OCI-LY3 (cell line): ENCODE results near the gene EDEM3.

ENCODE experiments used
- H2AFZ ChIP-seq: fragments of 200-600, 300-600 bp; shearing (Covaris generic); 2 replicates; pipeline ENCODE4 v1.6.0; 2014; ENCODE audit warnings: antibody characterized with exemption, low read depth, low read length
- H3K27ac ChIP-seq: fragments of 200-600, 300-600 bp; sonication (generic); 2 replicates; pipeline ENCODE4 v1.5.1; 2014; ENCODE audit warnings: mild to moderate bottlenecking, low read length, moderate library complexity, mixed read lengths
- H3K27me3 ChIP-seq: fragments of 200-600, 300-600 bp; sonication (generic); 2 replicates; pipeline ENCODE4 v1.6.1; 2014; ENCODE audit warnings: low read depth, low read length, mixed read lengths
- H3K36me3 ChIP-seq: fragments of 200-600, 300-600 bp; sonication (generic); replicated peaks from 2 replicates; pipeline ENCODE3; 2014; ENCODE audit warnings: low read depth, low read length, mixed read lengths
- H3K4me1 ChIP-seq: fragments of 300-600, 200-600 bp; sonication (generic); 2 replicates; pipeline ENCODE4 v1.6.1; 2014; ENCODE audit warnings: low read length, mixed read lengths
- H3K4me2 ChIP-seq: fragments of 200-600, 300-600 bp; sonication (generic); 2 replicates; pipeline ENCODE4 v1.6.1; 2014; ENCODE audit warnings: low read length, mixed read lengths
- H3K4me3 ChIP-seq: fragments of 300-600, 200-600 bp; sonication (generic); 2 replicates; pipeline ENCODE4 v1.5.1; 2014; ENCODE audit warnings: antibody characterized with exemption, mild to moderate bottlenecking, low read length, moderate library complexity
- H3K79me2 ChIP-seq: fragments of 300-600, 200-600 bp; shearing (Covaris generic); 2 replicates; pipeline ENCODE4 v1.6.1; 2014; ENCODE audit warnings: mild to moderate bottlenecking, low read length, mixed read lengths
- H3K9ac ChIP-seq: fragments of 300-600, 200-600 bp; shearing (Covaris generic); 2 replicates; pipeline ENCODE4 v1.6.0; 2014; ENCODE audit warnings: mild to moderate bottlenecking, low read length, moderate library complexity
- H3K9me3 ChIP-seq: fragments of 200-600, 300-600 bp; shearing (Covaris generic); 2 replicates; pipeline ENCODE4 v1.6.1; 2014; ENCODE audit warnings: low read length, mixed read lengths; ENCODE audit not compliant: insufficient read depth
- H4K20me1 ChIP-seq: fragments of 200-600, 300-600 bp; sonication (generic); 2 replicates; pipeline ENCODE4 v1.6.1; 2016; ENCODE audit warnings: low read length, mixed read lengths; ENCODE audit not compliant: insufficient read depth
- CTCF ChIP-seq: fragments of 200-600, 300-600 bp; sonication (generic); IDR thresholded peaks from 2 replicates; pipeline ENCODE4 v1.5.1; 2014; ENCODE audit warnings: antibody characterized with exemption, low read length, low read depth
- EZH2phosphoT487 ChIP-seq: fragments of 200-600 bp; shearing (Covaris generic); IDR thresholded peaks from 2 replicates; pipeline ENCODE4 v1.6.1; 2018; ENCODE audit warnings: antibody characterized with exemption, mixed run types, low read depth

EDEM3 gene

GRCh38 chr1:184665360-184665759 lies 89.3 kb downstream of the EDEM3 start:
- Histone ChIP-seq H2AFZ (no peak overlapping the region), H3K4me1 (no peaks in the 10 kb centered on the region), H3K4me2 (no peak overlapping the region), H3K9me3 (no peaks in the 10 kb centered on the region), H3K4me3 (no peak overlapping the region), H3K27me3 (no peaks in the 10 kb centered on the region), H3K9ac (no peak overlapping the region), H3K79me2 (no peaks in the 10 kb centered on the region), H3K27ac (no peak overlapping the region), H4K20me1 (no peaks in the 10 kb centered on the region), H3K36me3 (no peaks in the 10 kb centered on the region)
- no peak for TF ChIP-seq EZH2phosphoT487

GRCh38 chr1:184664661-184665060 lies 90.0 kb downstream of the EDEM3 start:
- no peak overlapping the region for H2AFZ ChIP-seq
- no peaks in the 10 kb centered on the region for H3K9me3 ChIP-seq
- H3K27ac ChIP-seq: no peak overlapping the region
- no peaks in the 10 kb centered on the region for H3K27me3 ChIP-seq
- H3K9ac ChIP-seq: no peak overlapping the region
- no peak overlapping the region for H3K4me2 ChIP-seq
- no peak overlapping the region for H3K4me3 ChIP-seq
- no peaks in the 10 kb centered on the region for H3K79me2 ChIP-seq
- no peaks in the 10 kb centered on the region for H3K4me1 ChIP-seq
- TF ChIP-seq EZH2phosphoT487: no peak
- no peak for TF ChIP-seq CTCF
- H3K36me3 ChIP-seq: no peaks in the 10 kb centered on the region
- no peaks in the 10 kb centered on the region for H4K20me1 ChIP-seq

GRCh38 chr1:184664042-184664660 lies 90.5 kb downstream of the EDEM3 start:
- Histone ChIP-seq H3K79me2 (no peaks in the 10 kb centered on the region), H3K27me3 (no peaks in the 10 kb centered on the region), H3K36me3 (no peaks in the 10 kb centered on the region), H3K9ac (no peak overlapping the region), H4K20me1 (no peaks in the 10 kb centered on the region), H3K27ac (no peak overlapping the region), H3K4me3 (no peak overlapping the region), H3K9me3 (no peaks in the 10 kb centered on the region), H3K4me1 (no peaks in the 10 kb centered on the region), H2AFZ (no peak overlapping the region), H3K4me2 (no peak overlapping the region)
- TF ChIP-seq CTCF (peak; percentile 28), EZH2phosphoT487 (no peak)

- Histone ChIP-seq H3K27ac (no peak overlapping the region), H3K4me1 (no peaks in the 10 kb centered on the region), H3K27me3 (no peaks in the 10 kb centered on the region), H2AFZ (no peak overlapping the region), H3K9me3 (no peaks in the 10 kb centered on the region), H3K79me2 (no peaks in the 10 kb centered on the region), H3K4me3 (no peak overlapping the region), H3K36me3 (no peaks in the 10 kb centered on the region), H3K4me2 (no peak overlapping the region), H4K20me1 (no peaks in the 10 kb centered on the region), H3K9ac (no peak overlapping the region)
- TF ChIP-seq CTCF: no peak
- no peak for TF ChIP-seq EZH2phosphoT487
These were observed 92.9 kb downstream of the EDEM3 start for GRCh38 chr1:184661801-184662200.
